ENCODE measurements around the gene DEFB112.

Gene DEFB112

DNA sequence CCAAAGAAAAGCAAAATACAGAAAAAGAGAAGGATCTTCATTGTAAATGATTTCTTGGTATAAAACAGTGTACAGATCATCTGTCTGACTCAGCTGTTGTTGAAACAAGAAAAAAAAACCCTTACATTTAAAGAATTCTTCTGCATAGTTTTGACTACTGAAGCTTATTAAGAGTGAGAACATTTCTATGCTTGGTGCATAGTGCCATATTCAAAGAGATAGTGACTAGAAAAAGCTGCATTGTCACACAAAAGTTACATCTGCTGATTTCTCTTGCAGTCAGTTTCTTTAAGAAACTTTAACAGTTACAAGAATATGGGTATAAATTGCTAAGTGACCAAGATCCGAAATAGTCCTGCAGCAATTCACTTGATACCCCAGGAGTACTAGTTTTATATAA lies at the start of gene DEFB112:
TSS of gene DEFB112 (minus strand) at position 101 of the 400 bp plus-strand sequence. CDS start at position 41, 60 bp downstream.
- DNase-seq: no peak

DNA sequence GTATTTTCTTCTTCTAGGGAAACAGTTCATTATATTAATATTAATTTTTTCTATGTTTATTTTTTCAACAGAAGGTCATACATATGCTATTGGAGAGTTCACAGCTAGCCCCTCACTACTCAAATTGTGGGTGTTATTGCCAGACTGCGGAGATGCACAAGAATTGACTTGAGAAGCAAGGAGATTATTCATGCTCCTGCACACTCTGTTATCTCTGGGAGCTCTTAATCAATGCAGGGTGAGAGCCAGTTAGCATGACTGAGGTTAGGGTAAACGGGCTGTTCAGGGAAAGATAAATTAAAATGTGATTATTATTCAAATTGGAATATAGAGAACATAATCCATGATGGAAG lies 48.9 kb upstream of the DEFB112 start:
- DNase-seq: no peak

DNA sequence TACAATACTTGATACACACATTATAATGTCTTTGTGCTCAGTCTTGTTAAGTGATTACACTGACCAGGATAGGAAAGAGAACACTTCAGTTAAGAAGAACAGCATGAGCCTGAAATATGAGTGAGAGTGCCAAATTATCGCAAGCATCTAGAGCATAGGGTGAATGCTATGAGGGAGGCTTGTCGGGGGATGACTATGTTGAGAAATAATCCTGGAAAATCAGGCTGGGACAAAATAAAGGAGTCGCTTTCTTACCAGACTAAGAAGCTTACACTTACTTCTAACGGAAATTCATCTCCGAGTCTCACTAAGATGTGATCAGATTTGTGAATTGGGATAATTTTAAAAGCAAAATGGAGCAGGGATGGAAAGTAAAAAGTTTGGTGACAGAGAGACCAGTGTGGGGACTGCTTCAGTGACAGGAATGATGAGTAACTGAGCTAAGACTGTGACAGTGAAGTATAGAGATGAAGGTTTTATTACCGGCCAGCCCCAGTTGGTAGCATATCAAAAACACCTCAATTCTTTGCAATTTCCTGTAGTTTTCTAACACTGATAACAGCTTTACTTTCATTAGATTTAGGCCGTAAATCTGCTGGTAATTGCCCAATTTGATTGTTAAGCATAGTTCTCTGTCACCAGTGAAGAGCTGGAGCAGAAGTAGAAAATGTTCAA lies 48.4 kb upstream of the DEFB112 start:
- DNase-seq: no peak

DNA sequence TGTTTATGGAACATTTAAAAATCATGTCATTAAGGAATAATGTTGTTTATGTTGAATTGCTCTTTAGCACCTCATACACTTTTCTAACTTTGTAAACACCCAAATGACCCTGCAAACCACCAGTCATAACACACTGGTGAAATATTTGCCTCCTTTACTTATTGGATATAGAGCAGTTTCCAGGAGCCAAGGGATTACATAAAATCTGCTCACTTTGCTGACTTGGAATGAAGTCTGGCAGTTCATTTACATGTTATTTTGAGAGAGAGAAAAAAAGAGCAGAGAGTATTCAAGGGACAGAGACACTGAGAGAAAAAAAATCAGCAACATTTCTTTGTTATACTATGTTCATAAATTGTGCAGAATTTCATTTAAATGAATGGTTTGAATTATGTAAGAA lies 46.6 kb upstream of the DEFB112 start:
- DNase-seq: no peak

- DNase-seq: no peak
Observed at GRCh38 chr6:50093938-50094272, 44.2 kb upstream of the DEFB112 start.

GRCh38 chr6:50093116-50093937 lies 43.6 kb upstream of the DEFB112 start:
- DNase-seq: no peak

GRCh38 chr6:50091641-50092040 lies 41.9 kb upstream of the DEFB112 start:
- no peak for DNase-seq

- DNase-seq: no peak
Observed at GRCh38 chr6:50089911-50090310, 40.2 kb upstream of the DEFB112 start.

DNA sequence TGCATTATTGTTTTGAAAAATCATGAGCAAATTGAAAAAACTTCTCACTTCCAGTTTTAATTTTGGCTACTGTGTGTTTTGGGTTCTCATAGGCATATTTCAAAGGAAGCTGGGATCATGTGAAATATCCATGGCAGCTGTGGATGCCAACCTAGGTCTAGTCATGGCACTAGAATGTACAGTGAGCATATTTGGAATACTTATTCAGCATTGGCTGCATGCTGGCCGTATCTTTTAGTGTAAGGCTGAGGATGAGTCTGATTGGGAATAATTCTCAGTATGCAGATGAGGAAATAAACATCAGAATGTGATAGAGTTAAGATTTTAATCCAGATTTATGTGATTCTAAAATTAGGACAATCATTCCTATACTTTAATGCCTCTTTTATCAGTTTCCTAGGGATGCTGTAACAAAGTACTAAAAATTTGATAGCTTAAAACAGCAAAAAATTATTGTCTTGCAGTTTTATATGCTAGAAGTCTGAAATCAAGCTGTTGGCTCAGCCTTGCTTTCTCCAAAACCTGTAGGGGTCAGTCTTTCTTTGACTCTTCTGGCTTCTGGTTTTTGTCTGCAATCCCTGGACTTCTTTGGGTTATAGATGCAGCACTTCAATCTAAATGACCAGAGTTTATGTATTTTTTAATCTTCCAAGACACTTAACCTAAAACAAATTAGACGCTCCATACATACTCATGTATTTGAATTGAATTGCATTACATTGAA lies 37.7 kb upstream of the DEFB112 start:
- no peak for DNase-seq

- DNase-seq: no peak
Observed at GRCh38 chr6:50077385-50077784, 27.7 kb upstream of the DEFB112 start.

- DNase-seq: no peak
Observed at GRCh38 chr6:50076431-50076830, 26.7 kb upstream of the DEFB112 start.

GRCh38 chr6:50071921-50072320 lies 22.2 kb upstream of the DEFB112 start:
- no peak for DNase-seq

DNA sequence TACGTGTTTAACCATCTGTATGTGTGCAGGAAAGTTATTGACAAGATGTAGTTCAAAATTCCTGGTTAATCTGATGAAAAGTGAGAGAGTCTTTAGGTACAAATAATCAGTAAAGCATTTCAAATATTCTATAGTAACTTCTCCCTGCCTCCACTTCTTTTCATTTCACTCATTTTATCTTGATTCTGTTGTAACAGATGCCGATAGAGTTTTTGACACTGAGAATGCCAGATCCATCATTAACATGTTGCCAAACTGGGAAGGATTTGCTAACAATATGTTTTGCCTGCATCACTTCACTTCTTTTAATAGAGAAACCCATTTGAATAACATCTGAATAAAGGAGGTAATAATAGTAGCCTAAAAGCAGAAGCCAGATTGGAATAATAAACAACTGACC lies 20.4 kb upstream of the DEFB112 start:
- no peak for DNase-seq

- DNase-seq: no peak
Observed at GRCh38 chr6:50062051-50062450, 12.3 kb upstream of the DEFB112 start.

- DNase-seq: no peak
Observed at GRCh38 chr6:50056242-50056641, 6.5 kb upstream of the DEFB112 start.

DNA sequence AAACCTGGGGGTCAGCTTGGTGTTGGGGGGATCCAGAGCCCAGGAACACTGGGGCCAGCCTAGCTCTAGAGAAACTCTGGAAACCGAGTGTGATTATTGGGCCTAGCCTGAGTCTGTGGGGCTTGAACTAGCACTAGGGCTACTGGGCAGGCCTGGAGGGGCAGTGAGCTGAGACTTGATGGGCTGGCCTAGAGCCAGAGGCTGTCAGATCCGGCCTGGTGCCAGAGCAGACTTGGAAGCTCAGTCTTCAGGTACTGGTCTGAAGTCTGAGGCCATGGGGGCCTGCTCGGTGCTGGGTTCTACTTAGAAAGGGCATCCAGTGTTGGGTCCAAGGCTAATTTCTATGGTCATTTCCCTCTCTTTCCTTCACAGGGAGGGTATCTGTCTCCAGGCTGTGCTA lies 2.7 kb downstream of the DEFB112 start:
- DNase-seq: no peak

DNA sequence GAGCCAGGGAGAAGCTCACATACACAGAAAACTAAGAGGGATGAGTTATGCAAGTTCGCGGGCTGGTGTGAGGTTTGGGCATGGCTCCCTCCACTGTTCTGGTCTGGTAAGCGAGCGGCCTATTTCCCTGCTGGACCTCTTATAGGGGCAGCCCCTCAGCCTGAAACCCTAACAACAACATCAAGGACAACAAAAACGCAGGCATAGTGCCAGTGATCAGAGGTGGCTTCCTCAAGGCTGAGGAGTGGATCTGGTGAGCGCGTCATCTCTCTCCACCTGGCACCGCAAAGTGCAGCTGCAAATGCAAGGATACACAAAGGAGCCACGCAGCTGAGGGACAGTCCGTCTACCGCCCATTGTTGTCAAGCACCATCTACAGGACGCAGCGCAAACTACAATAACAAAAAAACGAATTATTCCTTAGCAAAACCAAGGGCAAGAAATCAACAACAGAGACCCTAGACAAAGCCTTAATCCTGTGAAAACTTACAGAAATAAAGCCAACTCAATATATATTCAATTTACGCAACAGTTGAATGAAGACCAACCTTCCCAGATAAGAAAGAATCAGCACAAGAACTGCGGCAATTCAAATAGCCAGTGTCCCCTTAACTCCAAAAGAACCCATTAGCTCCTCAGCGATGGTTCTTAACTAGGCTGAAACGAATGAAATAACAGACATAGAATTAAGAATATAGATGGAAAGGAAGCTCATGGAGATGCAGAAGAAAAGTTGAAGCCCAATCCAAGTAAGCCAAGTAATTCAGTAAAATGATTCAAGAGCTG lies 18.8 kb downstream of the DEFB112 start:
- peak; percentile 83 for DNase-seq

GRCh38 chr6:50030350-50030749 lies 19.4 kb downstream of the DEFB112 start:
- DNase-seq: no peak

DNA sequence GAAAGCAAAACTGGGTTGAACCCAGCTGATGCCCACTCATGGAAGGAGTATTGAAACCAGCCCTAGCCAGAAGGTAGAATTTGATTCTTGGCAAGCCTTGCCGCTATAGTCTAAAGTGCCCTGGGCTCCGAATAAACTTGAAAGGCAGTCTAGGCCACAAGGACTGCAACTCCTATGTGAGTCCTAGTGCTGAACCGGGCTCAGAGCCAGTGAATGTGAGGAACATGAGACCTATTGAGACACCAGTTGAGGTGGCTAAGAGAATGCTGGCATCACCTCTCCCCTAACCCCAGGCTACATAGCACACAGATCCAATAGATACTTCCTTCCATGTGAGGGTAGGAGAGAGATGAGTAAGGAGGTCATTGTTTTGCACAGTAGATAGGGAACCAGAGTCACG lies 24.5 kb downstream of the DEFB112 start:
- DNase-seq: no peak

GRCh38 chr6:50021894-50022293 lies 27.8 kb downstream of the DEFB112 start, which contains the start of gene DEFB110:
TSS of gene DEFB110 (minus strand) at chr6:50021994. CDS start at chr6:50021935, 59 bp downstream.
- DNase-seq: no peak

DNA sequence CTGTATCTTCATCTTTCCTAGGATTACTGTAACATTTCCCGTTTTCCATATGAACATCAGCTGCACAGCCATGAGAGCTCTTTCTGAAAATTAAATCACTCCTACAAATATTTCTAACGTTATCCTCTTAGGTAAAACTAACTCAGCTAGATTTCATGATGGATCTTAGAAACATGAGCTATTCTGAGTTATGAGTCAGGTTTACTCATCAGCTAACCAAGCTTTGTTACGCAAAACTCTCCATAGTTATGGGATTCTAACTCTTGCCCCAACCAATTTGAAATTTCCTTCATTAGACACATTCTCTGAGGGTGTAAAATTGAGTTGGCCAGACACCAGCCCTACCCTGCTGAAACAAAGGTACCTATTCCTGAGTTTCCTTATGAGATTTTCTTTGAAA lies 41.9 kb downstream of the DEFB112 start:
- DNase-seq: no peak

- no peak for DNase-seq
Observed at GRCh38 chr6:50003139-50003538, 46.6 kb downstream of the DEFB112 start.

GRCh38 chr6:49995278-49995677 lies 54.5 kb downstream of the DEFB112 start:
- DNase-seq: no peak
